ENCODE measurements around the gene CDC42BPA. TPM values are rescaled to one million over a fixed set of nuclear protein-coding genes. Genes with fewer than 3 reads are reported as not detected.

CDC42BPA gene
- total RNA-seq, 2 donors from 2014 or later = 26.4 to 36.6 TPM

DNA sequence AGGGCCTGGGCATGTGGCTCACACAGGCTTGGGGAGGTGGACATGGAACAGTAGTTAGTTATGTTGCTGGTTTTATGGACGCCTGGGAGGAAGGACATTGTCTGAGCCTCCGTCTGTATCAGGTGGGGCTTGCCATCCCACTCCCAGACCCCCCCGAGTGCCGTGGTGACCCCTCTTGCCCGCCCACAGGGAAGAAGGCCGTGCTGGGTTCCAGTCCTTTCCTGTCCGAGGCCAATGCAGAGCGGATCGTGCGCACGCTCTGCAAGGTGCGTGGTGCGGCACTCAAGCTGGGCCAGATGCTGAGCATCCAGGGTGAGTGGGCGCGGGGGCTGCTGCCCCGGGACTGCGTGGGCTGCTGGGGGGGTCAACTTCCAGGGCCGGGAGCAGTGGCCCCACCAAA, 336.5 kb downstream of the CDC42BPA start:
- TF ChIP-seq, protein P1, sequence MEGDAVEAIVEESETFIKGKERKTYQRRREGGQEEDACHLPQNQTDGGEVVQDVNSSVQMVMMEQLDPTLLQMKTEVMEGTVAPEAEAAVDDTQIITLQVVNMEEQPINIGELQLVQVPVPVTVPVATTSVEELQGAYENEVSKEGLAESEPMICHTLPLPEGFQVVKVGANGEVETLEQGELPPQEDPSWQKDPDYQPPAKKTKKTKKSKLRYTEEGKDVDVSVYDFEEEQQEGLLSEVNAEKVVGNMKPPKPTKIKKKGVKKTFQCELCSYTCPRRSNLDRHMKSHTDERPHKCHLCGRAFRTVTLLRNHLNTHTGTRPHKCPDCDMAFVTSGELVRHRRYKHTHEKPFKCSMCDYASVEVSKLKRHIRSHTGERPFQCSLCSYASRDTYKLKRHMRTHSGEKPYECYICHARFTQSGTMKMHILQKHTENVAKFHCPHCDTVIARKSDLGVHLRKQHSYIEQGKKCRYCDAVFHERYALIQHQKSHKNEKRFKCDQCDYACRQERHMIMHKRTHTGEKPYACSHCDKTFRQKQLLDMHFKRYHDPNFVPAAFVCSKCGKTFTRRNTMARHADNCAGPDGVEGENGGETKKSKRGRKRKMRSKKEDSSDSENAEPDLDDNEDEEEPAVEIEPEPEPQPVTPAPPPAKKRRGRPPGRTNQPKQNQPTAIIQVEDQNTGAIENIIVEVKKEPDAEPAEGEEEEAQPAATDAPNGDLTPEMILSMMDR (IDR thresholded peaks at IDR 0.05) = no peak
- H3K27me3 ChIP-seq = no peaks in the 10 kb centered on the region
- H3K4me3 ChIP-seq = no peak overlapping the region
- no peak for DNase-seq
- no peaks in the 10 kb centered on the region for H3K4me1 ChIP-seq
- intact Hi-C loops (cut with DNase I) = no loop called here
- no peaks in the 10 kb centered on the region for H3K9me3 ChIP-seq
- H3K9ac ChIP-seq (ENCODE audit: low read depth in 2 of 2, low read length in 2 of 2) = no peak overlapping the region
- H3K36me3 ChIP-seq = peaks cover 5% of the 10 kb centered on the region
- no peak overlapping the region for H3K27ac ChIP-seq

DNA sequence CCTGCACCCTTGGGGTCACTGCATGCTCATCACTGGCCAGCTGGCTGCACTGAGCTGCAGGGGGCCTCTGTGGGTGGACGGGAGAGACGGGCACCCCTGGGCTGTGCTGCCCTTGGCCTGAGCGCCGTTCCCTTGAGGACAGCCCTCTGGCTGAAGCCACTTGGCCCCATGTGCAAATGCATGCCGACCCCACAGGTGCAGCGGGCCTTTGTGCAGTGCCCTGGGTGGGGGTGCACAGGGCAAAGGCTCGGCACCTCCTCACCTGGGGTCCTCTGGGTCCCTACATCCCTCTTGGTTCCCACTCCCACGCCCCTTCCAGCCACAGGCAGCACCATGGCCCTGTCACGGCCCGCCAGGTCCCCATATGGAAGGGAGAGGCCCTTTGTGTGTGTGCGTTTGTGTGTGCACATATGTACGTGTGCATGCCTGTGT, 336.9 kb downstream of the CDC42BPA start:
- no peak overlapping the region for H3K27ac ChIP-seq

DNA sequence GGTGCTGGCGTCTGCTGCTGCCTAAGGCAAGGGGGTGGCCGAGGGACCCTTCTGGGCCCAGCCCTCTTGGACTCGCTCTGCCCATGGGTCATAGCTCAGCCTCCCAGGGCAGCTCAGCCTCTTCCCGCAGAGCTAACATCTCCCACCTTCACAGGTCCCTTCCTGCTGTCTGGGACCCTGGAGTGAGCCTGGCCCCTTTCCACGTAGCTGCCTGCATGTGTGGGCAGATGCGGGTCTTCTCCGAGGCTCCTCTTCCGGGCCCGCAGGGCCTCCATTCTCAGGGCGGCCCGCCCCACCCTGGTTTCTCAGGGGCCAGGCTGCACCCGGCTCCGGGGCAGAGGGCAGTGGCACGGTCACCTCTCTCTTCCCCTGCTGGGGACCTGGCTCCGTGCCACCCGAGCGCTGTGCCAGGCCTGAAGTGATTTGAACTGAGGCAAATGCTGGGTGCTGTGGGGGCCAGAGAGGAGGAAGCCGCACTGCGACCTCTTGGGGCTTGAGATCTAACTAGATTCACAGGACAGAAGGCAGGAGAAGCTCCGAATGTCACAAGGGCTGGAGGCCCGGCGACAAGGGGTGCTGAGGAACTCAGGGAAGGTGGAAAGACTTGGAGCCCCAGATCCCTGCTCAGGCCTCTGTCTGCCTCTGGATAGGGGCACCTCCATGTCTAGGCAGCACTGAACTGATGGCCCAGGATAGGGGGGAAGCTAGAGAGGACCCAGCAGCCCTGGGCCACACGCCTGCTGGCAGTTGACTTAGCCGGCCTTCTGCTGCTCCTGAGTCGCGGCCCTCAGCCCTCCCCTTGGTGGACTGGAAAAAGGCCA, 337.5 kb downstream of the CDC42BPA start:
- intact Hi-C loops (cut with DNase I) = no loop called here
- H3K27ac ChIP-seq = no peak overlapping the region
- H3K9me3 ChIP-seq = no peaks in the 10 kb centered on the region
- H3K9ac ChIP-seq (ENCODE audit: low read depth in 2 of 2, low read length in 2 of 2) = no peak overlapping the region
- no peak for DNase-seq
- TF ChIP-seq, protein P1 (IDR thresholded peaks at IDR 0.05) = no peak
- no peak overlapping the region for H3K4me3 ChIP-seq
- H3K4me1 ChIP-seq = no peaks in the 10 kb centered on the region
- H3K27me3 ChIP-seq = no peaks in the 10 kb centered on the region
- no peaks in the 10 kb centered on the region for H3K36me3 ChIP-seq

More for the DNA sequence above, 336.9 kb downstream of the CDC42BPA start:
- intact Hi-C loops (cut with DNase I) = no loop called here
- TF ChIP-seq, protein P1 (IDR thresholded peaks at IDR 0.05) = no peak
- H3K27me3 ChIP-seq = no peaks in the 10 kb centered on the region
- no peak for DNase-seq
- H3K36me3 ChIP-seq = peaks cover under 1% of the 10 kb centered on the region
- no peak overlapping the region for H3K4me3 ChIP-seq
- no peak overlapping the region for H3K9ac ChIP-seq (ENCODE audit: low read depth in 2 of 2, low read length in 2 of 2)
- H3K4me1 ChIP-seq = no peaks in the 10 kb centered on the region
- H3K9me3 ChIP-seq = no peaks in the 10 kb centered on the region

DNA sequence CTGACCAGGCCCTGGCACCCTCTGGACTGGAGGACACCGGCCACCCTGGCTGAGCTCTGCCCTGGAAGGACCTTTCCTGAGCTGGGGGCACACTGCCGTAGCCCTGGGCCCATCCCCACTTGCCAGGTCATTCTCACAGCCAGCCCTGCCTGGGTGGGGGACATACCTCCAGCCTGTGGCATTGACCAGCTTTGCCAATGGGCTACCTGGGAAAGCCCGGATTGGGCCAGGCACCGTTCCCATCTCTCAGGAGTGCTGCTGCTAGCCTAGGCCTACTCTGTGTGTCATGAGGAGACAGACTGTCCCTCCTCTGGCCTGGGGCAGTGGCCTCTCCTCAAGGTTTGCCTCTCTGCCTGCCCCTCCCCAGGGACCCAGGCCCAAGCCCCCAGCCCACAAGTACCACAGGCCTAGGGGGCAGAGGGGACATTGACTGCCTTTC, 338.2 kb downstream of the CDC42BPA start:
- intact Hi-C loops (cut with DNase I) = no loop called here
- Histone ChIP-seq H3K36me3 (no peaks in the 10 kb centered on the region), H3K9ac (ENCODE audit: low read depth in 2 of 2, low read length in 2 of 2) (no peak overlapping the region)

DNA sequence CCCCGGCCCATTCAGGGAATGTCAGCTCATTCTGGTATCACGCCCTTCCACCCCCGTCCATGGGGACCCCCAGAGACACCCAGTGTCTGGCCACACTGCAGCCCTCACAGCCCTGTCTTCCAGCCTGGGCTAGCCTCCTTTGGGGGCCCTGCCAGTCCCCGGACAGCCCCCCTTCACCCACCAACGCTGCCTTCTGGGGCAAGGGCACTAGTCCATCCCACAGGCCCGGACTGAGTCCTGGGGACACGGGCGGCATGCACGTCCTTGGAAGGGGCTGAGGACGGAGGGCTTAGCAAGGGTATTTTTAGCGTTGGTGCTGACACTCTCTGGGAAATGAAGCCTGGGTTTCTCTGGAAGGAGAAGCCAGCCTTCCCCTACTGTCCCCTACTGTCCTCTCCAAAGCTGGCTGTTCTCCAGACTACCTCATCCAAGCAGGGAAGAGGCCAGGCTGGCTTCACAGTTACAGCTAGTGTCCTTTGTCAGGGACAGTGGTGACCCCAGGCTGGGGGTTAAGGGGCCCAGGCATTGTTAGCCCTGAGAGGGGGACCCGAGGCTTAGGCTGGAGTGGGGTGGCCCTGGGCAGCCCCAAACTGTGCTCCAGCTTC, 338.7 kb downstream of the CDC42BPA start:
- no peaks in the 10 kb centered on the region for H3K27me3 ChIP-seq
- intact Hi-C loops (cut with DNase I) = no loop called here
- no peaks in the 10 kb centered on the region for H3K36me3 ChIP-seq
- H3K27ac ChIP-seq = no peak overlapping the region
- no peak overlapping the region for H3K9ac ChIP-seq (ENCODE audit: low read depth in 2 of 2, low read length in 2 of 2)
- H3K9me3 ChIP-seq = no peaks in the 10 kb centered on the region
- H3K4me3 ChIP-seq = no peak overlapping the region
- no peak for DNase-seq
- H3K4me1 ChIP-seq = no peaks in the 10 kb centered on the region
- TF ChIP-seq, protein P1 (IDR thresholded peaks at IDR 0.05) = no peak

More for the DNA sequence above, 338.2 kb downstream of the CDC42BPA start:
- no peak for DNase-seq
- Histone ChIP-seq H3K9me3 (no peaks in the 10 kb centered on the region), H3K27ac (no peak overlapping the region), H3K27me3 (no peaks in the 10 kb centered on the region), H3K4me1 (no peaks in the 10 kb centered on the region), H3K4me3 (no peak overlapping the region)
- TF ChIP-seq, protein P1 (IDR thresholded peaks at IDR 0.05) = no peak

Measured in colonic mucosa (tissue), 4 donors.